HG03139 (cell line): ENCODE results near the gene NDUFB11.
A peak's percentile ranks its signal among the peaks of the same experiment; 100 is the strongest.

Source experiments
- ATAC-seq: cut with Tn5 transposase; IDR thresholded peaks from one replicate; pipeline ENCODE4 v1.9.1; 2021; ENCODE audit not compliant: unreplicated experiment

The NDUFB11 gene

DNA sequence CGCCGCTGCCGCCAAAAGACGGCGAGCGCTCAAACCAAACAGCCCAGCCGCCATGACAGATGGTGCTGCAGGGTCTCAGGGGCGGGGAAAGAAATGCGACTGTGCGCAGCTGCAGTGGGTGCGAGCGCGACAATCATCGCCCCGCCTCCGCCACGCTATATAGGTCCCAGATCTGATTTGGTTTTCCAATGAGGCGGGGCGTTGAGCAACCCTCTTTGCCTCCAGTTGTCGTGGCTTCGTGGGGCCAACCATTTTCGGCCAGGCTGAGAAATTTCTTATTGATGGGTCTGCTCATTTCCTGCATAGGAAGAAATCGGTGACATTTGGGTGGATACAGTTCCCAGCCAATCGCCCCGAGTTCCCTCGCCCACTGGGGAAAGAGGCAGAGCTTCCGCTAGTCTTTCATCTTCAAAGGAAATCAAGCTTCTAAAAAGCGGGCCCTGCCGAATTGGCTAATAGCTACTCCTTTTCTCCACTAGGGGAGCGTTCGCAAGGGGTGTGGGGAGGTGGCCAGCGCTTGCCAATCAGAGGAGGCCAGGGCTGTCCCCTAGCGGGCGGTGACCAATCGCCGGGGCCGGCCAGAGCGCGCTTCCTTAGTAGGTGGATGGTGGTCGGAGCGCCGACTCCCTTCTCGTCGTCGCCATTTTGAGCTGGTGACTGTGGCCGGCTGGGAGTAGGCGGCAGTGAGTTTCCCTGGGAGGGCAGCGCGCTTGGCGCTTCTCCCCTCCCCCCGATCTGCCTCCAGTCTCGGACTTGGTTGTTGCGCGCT, at the start of gene NDUFB11, which contains the start of gene RBM10:
Gene NDUFB11 (minus strand): TSS at position 77 of the 769 bp plus-strand sequence. CDS start 23 bp downstream, at position 54.
Gene RBM10 (plus strand): TSS at position 596 of the 769 bp plus-strand sequence. CDS start 2,261 bp downstream, outside the sequence.
- ATAC-seq: peak; percentile 84

DNA sequence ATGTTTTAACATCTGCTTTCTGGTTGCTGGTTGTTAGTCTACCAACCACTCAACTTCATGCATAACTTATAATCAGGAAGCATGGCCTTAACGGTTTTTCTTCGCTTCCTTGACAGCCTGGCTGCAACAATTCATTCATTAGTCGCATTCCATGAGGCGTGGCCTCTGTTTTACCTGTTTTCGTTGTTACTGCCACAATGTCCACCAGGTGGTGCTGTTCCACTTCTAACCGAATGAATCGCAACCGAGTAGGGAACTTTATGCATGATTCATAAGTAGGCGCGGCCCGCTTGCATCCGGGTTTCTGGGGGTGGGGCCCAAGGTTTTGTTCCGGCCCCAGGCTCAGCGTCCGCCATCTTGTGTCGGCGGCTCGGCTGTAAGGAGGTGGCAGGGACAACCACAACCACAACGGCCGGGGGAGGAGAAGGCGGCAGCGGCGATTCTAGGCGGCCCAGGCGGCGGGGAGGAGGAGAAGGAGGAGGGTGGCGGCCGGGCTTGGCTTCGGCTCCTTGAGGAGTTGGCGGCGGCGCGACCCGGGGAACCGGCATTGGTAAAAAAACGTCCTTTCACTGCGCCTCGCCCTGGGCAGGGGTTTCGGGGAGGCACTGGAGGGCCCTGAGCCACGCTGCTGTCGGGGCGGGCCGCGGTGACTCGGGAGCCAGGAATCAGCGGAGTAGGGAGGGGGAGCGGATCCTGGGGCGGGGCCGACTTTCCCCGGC, 49.1 kb upstream of the NDUFB11 start, which contains the start of gene UBA1:
Gene UBA1 (plus strand): TSS at position 355 of the 719 bp plus-strand sequence. CDS start 4,974 bp downstream, outside the sequence.
- ATAC-seq: peak; percentile 52

DNA sequence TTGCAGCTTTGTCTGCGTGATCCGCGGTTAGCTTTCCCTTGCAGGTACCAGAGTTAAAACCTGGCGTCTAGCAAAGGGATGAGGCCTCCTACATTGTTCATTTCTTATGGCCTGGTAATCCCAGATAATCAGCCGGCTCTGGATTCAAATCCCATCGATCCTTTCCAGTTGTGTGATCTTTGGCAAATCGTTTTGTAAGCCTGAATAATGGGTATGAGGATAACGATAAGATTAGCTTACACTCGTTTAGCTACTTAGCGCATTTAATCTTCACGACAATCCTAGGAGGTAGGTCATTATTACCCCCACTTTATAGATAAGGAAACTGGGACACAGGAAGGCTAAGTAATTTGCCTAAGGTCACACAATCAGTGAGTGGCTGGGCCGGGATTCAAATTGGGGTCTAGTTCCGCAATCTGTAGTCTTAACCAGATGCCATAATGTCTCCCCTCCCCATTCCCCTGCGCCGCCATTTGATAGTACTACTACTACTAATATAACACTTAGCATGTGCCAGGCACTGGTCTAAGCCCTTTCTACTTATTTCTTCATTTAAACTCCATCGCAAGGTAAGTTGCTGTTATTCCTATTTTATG, 47.4 kb upstream of the NDUFB11 start:
- ATAC-seq: no peak

DNA sequence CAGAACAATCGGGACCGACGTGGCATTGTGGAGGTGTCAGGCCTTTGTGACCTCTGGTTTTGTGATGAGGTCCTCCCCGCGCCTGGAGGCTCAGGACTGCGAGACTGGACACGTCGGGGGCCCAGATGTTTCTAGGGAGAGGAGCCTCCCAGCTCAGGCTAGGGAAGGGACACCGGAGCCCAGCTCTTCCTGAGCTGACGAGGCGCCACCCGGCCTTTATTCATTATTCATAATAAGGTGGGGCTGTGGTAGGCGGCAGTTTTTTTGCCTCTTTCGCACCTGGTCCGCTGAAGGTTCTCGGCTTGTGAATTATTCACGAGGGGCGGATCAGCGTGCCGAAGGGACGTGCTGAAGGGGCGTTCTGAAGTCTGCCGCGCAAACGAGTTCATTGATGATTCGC, 46.8 kb upstream of the NDUFB11 start:
- no peak for ATAC-seq

DNA sequence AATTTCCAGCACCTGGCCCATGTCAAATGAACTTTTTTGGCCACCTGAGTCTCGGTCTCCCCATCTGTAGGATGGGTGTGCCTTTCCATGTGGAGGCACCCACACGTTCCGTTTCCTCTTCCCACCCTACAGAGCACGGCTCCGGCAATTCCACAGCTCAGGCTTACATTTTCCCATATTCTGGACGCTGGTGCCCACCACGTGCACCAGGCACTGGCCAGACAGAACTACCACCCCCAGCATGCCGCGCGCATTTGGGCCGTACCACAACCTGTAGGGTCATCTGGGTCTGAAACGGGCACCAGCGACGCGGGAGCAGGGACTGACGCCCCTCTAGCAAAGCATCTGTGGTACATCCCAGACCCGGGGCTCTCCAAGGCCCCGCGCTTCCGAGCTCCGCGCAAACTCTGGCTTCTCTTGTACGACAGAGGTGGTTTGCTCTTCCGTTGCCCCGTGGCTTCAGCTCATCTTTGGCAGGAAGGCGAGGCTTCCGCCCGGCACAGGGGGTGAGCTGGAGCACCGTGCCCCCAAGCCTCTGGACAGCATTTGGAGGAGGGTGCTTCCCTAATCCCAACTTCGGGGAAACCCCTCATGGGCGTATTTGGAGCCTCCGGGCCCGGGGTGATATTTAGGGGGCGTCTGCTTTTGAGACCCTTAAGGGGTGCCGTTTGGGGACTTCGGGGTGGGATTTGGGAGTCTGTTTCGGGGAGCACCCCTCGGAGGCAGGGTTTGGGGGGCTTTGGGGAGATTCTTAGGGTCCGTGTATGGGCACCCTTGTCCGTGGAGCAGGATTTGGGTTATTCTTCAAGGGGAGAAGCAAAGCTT, 46.2 kb upstream of the NDUFB11 start:
- ATAC-seq: peak; percentile 54

DNA sequence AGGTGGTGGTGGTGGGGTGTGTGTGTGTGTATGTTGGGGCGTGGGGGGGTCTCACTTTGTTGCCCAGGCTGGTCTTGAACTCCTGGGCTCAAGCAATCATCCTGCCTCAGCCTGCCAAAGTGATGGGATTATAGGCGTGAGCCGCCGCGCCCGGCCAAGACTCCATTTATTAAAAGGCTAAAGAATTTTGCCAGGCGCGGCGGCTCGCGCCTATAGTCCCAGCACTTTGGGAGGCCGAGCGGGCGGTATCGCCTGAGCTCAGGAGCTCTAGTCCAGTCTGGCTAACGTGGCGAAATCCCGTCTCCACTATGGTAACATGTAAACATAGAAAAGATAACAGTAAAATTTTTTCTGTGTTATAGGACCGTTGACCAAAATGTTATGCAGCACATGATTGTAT, 45.4 kb upstream of the NDUFB11 start:
- ATAC-seq: no peak

DNA sequence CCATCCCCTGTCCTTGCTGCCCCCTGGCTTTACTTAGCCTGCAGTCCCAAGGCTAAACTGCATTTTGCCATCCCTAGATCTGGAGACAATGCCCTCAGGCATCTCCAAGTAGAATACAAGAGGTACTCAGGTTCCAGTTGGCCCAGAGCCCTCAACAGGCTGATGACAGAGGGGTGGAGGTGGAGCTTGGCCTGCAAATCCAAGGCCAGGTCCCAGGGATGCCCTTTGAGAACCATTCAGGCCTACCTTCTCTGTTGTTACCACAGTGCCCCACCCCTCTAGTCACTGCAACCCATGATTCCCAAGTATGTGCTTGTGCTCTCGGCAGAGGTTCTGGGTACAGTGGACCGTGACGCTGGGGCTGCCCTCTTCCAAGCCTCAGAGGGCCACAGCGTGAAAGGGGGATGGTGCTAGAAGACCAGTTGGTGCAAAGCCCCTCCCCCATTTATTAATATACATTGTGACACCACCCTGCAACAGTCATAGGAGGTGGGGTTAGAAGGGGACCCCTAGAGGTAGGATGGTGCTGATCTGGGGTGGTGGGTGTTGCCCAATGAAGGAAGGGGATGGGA, 42.7 kb upstream of the NDUFB11 start:
- ATAC-seq: no peak

DNA sequence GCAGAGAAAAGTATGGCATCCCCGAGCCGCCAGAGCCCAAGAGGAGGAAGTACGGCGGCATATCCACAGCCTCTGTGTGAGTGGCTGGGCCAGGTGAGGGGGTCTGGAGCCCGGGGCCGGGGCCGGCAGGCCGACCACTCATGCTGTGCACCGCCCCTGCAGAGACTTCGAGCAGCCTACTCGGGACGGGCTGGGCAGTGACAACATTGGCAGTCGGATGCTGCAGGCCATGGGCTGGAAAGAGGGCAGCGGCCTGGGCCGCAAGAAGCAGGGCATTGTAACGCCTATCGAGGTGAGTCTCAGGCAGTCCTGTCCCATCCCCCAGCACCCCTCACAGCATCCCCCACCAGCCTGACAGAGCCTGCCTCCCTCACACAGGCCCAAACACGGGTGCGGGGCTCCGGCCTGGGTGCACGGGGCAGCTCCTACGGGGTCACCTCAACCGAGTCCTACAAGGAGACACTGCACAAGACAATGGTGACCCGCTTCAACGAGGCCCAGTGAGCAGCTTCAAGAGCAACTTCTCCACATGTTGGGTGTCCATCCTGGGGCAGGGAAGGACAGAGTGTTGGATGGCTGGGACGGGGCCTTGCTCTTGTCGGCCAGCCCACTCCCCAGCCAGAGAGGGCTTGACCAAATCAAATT, 41.7 kb upstream of the NDUFB11 start:
- ATAC-seq: no peak

DNA sequence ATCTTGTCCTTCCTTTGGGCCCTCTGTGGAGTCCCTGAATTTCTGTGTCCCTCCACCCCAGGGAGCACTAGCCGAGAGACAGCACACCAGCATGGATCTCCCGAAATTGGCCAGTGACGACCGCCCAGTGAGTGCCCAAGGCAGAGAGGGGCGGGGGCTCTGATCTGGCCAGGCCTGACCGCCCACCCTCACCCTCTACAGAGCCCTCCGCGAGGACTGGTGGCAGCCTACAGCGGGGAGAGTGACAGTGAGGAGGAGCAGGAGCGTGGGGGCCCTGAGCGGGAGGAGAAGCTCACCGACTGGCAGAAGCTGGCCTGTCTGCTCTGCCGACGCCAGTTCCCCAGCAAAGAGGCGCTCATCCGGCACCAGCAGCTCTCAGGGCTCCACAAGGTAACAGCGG, 40.7 kb upstream of the NDUFB11 start:
- no peak for ATAC-seq

DNA sequence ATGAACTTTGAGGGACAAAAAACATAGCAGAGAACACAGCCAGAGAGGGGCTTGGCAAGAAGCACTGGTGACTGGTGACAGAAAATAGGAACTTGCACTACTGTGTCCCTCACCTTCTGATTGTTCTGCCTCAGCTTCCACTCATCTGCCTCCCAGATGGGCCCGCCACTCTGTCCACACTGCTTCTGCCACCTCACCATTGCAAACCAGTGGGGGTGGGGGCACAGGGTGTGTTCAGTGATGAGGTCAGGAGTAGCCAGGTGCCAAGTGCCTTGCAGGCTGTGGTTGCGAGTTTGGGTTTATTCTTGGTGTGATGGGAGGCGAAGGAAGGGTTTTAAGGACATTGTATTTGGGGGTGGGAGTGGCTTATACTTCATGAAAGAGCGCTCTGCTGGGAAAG, 40.0 kb upstream of the NDUFB11 start:
- no peak for ATAC-seq

DNA sequence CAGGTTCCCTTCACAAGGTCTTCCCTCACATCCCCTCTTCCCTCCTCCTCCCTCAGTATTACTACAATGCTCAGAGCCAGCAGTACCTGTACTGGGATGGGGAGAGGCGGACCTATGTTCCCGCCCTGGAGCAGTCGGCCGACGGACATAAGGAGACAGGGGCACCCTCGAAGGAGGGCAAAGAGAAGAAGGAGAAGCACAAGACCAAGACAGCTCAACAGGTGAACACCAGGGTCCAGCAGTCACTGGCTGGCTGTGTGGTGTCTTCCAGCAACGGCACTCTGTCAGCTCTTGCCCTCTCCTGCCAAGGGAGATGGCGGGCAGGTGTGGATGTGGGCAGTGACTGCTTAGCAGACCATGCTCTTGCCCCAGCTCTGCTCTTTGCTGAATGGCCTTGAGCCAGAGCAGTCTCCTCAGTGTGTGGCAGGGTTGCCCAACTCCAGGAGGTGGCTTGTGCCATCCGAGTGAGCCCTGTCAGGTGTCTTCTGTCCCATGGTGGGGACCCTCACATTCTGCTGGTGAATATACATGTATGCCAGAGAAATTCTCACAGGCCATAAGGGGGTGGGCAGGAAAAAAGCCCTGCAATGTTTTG, 37.7 kb upstream of the NDUFB11 start:
- no peak for ATAC-seq

DNA sequence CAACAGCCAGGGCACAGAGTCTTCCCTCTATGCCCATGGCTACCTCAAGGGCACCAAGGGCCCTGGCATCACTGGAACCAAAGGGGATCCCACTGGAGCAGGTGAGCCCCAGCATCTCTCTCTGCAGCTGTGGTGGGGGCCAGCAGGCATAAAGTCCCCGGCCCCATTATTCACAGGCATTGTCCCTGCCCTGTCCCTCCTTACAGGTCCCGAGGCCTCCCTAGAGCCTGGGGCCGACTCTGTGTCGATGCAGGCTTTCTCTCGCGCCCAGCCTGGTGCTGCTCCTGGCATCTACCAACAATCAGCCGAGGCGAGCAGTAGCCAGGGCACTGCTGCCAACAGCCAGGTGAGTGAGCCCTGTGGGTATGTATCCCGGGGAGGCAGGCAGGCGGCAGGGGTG, 36.8 kb upstream of the NDUFB11 start:
- no peak for ATAC-seq

DNA sequence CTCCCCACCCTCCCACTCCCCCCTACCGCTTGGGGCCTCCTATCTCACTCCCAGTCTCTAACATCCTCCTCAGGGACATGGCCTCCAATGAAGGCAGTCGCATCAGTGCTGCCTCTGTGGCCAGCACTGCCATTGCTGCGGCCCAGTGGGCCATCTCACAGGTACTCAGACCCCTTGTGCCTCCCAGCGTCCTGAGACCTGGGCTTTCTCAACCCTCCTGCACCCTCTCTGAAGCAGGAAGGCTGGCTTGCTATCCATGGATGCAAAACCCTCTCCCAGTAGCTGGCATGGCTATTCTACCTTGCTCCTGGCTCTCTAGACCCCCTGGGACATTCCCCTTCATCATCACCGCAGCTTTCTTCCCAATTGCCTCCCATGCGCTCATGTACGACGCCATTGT, 35.8 kb upstream of the NDUFB11 start:
- ATAC-seq: no peak

DNA sequence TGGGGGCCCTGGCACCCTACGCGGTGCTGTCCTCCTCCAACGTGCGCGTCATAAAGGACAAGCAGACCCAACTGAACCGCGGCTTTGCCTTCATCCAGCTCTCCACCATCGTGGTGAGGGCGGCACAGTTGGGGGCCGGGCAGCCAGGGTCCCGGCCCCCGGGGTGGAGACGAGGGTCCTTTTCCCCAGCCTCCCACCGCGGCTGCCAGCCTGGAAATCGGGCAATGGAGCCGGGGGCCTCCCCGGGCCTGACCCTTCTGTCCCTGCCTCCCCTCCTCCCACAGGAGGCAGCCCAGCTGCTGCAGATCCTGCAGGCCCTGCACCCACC, 35.4 kb upstream of the NDUFB11 start:
- no peak for ATAC-seq

DNA sequence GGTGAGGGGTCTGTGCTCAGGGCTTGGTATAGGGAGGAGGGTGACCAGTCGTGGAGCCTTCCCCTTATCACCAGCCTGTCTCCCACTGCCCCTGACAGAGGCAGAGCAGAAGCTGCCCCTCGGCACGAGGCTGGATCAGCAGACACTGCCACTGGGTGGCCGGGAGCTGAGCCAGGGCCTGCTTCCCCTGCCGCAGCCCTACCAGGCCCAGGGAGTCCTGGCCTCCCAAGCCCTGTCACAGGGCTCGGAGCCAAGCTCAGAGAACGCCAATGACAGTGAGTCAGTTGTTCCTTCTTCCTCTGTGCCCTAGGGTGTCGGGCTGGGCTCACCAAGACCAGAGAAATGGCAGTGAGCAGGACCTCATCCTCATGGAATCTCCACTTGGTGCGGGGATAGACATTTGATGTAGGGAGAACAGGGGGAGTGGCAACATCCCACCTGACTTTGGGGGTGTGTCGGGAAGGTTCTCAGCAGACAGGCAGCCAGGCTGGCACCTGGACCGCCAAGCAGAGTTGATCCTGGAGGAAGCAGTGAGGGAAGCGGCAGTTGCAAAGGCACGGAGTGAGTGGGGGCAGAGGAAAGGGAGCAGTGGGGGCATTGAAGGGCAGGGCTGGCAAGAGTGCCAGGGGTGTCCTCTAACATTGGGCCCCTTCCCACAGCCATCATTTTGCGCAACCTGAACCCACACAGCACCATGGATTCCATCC, 34.9 kb upstream of the NDUFB11 start:
- no peak for ATAC-seq

DNA sequence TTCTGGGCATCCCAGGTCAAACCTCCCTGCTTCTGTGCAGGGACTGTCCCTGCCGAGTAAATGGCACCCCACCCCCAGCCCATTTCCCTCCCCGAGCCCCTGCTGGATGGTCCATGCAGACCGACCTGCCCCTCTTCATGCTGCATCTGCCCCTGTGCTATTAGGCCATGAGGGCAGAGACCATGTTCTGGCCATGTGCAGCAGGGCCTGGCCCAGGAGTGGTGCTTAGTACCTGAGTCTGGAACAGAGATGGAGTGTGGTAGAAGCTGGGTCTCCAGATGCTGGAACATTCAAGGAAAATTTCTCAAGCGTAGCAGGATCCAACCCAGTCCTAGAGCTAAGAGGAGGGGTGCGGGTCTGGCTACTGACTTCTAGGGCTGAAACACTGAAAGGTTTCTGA, 33.8 kb upstream of the NDUFB11 start:
- no peak for ATAC-seq

DNA sequence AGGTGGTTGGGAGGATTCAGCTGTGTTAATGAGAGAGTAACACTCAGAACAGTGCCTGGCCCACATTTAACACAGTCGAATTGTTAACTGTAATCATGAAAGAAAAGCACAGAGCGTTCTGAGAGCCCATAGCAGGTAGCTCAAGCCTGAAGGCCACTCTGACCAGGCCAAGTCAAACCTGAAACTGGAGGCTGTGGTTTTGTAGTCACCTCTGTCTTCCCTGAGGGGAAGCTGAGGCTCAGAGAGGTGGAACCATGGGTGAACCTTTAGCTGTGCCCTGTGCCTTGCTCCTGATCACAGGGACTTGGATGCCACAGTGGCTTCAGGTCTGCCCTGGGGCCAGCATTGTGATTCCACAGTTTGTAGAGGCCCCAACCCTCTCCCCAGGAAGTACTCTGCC, 32.6 kb upstream of the NDUFB11 start:
- no peak for ATAC-seq

DNA sequence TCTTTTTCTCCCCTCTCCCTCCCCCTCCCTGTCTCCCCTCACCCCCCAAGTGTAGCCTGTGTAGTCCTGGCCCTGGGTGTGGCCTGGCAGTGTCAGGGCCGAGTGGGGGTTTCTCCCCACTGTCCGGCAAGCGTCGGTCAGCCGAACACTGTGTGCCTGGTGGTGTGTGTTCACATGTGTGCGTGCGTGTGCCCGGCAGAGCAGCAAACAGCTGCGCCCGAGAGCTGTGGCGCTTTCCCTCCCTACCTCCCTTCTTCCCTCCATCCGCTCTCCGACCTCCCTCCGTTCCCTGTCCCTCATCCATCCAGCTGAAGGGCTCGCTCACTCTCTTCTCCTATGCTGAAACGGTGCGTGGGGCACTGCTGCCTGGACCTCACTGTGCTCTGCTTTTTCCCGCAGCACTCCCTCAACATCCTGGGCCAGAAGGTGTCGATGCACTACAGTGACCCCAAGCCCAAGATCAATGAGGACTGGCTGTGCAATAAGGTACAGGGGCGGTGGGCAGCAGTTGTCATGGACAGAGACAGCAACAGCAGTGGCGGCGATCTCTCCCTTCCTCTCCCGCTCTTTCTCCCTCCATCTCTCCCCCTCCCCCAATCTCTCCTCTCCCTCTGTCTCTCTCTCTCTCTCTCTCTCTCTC, 31.7 kb upstream of the NDUFB11 start:
- no peak for ATAC-seq

DNA sequence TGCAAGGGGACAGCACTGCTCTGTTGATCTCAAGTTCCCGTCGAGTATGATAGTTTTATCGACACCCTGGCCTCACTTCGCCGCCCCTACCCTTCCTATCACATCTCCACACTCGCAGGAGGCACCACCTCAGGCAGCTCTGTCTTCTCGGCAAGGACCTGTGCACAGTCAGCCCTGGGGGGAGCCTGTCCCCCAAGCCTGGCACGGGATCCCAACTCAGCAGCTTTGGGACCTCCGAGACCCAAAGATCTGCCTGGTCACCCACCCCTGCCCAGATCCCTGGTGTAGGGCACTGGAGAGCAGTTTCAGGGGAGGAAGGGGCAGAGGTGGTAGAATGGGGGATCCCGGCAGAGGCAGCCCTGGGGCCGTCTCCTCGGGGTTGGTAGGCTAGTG, 31.1 kb upstream of the NDUFB11 start:
- ATAC-seq: no peak
